Panc1 (cell line): ENCODE measurements around the gene SEC61B. TPM values are rescaled to one million over a fixed set of nuclear protein-coding genes. Genes with fewer than 3 reads are reported as not detected.

Source experiments
- ATAC-seq: fragments of 200-7000 bp; cut with Tn5 transposase; 2 replicates; pipeline ENCODE4 v1.9.1; 2020; ENCODE audit warnings: mild to moderate bottlenecking, moderate library complexity
- Bru-seq: library from RNA; stranded (reverse); fragments of 400-500 nt; gene quantifications from one replicate; lab custom pipeline; 2021; lab: Mats Ljungman, UMichigan
- BruChase-seq, 2 experiments: library from RNA; stranded (reverse); fragments of 400-500 nt; gene quantifications; one replicate each; lab custom pipeline; 2021; lab: Mats Ljungman, UMichigan
- BruUV-seq: library from RNA; stranded (reverse); fragments of 400-500 nt; replicated peaks from 2 replicates; lab custom pipeline; 2021; lab: Mats Ljungman, UMichigan
- CTCF ChIA-PET: fragments of 300-600 bp; sonication (Branson Sonifier 250); formaldehyde crosslinking; loops from one replicate; lab custom pipeline; 2022; ENCODE audit warnings: antibody characterized with exemption; lab: Charles Lee
- POLR2A ChIA-PET: fragments of 300-600 bp; sonication (Branson Sonifier 250); formaldehyde crosslinking; loops from one replicate; lab custom pipeline; 2022; ENCODE audit warnings: antibody characterized with exemption; lab: Charles Lee
- DNase-seq: peaks from one replicate; pipeline ENCODE4 v3.0.0-alpha.2; 2010; ENCODE audit warnings: low read depth, low spot score
- H3K27ac ChIP-seq: 2 replicates; pipeline ENCODE4 v1.5.1; 2011; ENCODE audit warnings: mild to moderate bottlenecking, low read length, inconsistent platforms
- H3K27me3 ChIP-seq: fragments of 200-500 bp; sonication (Bioruptor generic); 2 replicates; pipeline ENCODE4 v1.6.0; 2014; ENCODE audit warnings: low read length, inconsistent platforms; ENCODE audit not compliant: control insufficient read depth, insufficient read depth
- H3K36me3 ChIP-seq: fragments of 200-500 bp; sonication (Bioruptor generic); 2 replicates; pipeline ENCODE4 v1.5.1; 2014; ENCODE audit warnings: inconsistent platforms, mild to moderate bottlenecking, low read length, moderate library complexity; ENCODE audit not compliant: control insufficient read depth, insufficient read depth
- H3K4me1 ChIP-seq: 2 replicates; pipeline ENCODE4 v1.5.1; 2011; ENCODE audit warnings: inconsistent platforms, mild to moderate bottlenecking, low read length, moderate library complexity; ENCODE audit not compliant: control insufficient read depth, insufficient read depth
- H3K4me3 ChIP-seq, 2 experiments: 2 replicates each; pipeline ENCODE4 v1.5.1; 2011 to 2012; ENCODE audit warnings: low read depth in 2 of 2, low read length in 2 of 2, mild to moderate bottlenecking in 2 of 2, inconsistent platforms in 1 of 2, moderate library complexity in 1 of 2
- H3K9me3 ChIP-seq: fragments of 200-500 bp; sonication (Bioruptor generic); 2 replicates; pipeline ENCODE4 v1.5.1; 2014; ENCODE audit warnings: low read depth, mild to moderate bottlenecking, inconsistent platforms, low read length, moderate library complexity; ENCODE audit not compliant: control insufficient read depth, insufficient read depth
- POLR2AphosphoS5 ChIP-seq: IDR thresholded peaks from 2 replicates; pipeline ENCODE4 v1.6.1; 2012; ENCODE audit warnings: mild to moderate bottlenecking, low read depth, low read length, moderate library complexity
- SIN3A ChIP-seq: IDR thresholded peaks from 2 replicates; pipeline ENCODE4 v1.6.1; 2012; ENCODE audit warnings: low read depth, mild to moderate bottlenecking, low read length, moderate library complexity, borderline replicate concordance; ENCODE audit not compliant: insufficient read depth
- TCF7L2 ChIP-seq: IDR thresholded peaks from 2 replicates; pipeline ENCODE4 v1.6.1; 2011; ENCODE audit warnings: mild to moderate bottlenecking, low read depth, low read length, inconsistent platforms
- in situ Hi-C: cut with HindIII; loops from 2 replicates; pipeline ENCODE4 v1.10.0; 2016; ENCODE audit warnings: low sequenced_read_pairs, low pct_unique_long_range_greater_than_20kb
- intact Hi-C: fragments of 100-400 bp; cut with micrococcal nuclease; formaldehyde crosslinking; loops from one replicate; pipeline ENCODE4 v1.10.0; 2022; ENCODE audit not compliant: unreplicated experiment
- long read RNA-seq: library from polyadenylated mRNA; unstranded; transcript quantifications from one replicate; pipeline ENCODE4 v2.0.0, GENCODE V29; 2021; ENCODE audit not compliant: unreplicated experiment
- polyA plus RNA-seq: library from polyadenylated mRNA; unstranded; fragments of >200 nt; gene quantifications from one replicate; pipeline ENCODE4 v1.2.1, GENCODE V29; 2012; ENCODE audit warnings: missing spikeins; ENCODE audit not compliant: insufficient read length
- total RNA-seq: library from RNA; stranded (reverse); gene quantifications from one replicate; pipeline ENCODE4 v1.2.1, GENCODE V29; 2021; ENCODE audit not compliant: unreplicated experiment
- TF ChIP-seq, protein P1 (sequence below), 2 experiments: IDR thresholded peaks; 2 replicates each; pipeline ENCODE4 v1.6.1; 2011 to 2012; ENCODE audit warnings: low read depth in 2 of 2, control low read depth in 1 of 2, low read length in 1 of 2, mild to moderate bottlenecking in 1 of 2, moderate library complexity in 1 of 2; ENCODE audit not compliant: insufficient read depth in 1 of 2
- TF ChIP-seq, protein P2 (sequence below): fragments of 450-650 bp; IDR thresholded peaks from 2 replicates; pipeline ENCODE4 v1.5.1; 2017; ENCODE audit warnings: mild to moderate bottlenecking

Gene SEC61B
- 90.4 TPM for total RNA-seq
- 138 TPM for polyA plus RNA-seq
- Bru-seq, nascent RNA, result percentile 89 among the genes with signal in this experiment
- BruChase-seq, experiment 1, labeled RNA remaining after a 2-hour chase, result percentile 74 among the genes with signal in this experiment
- percentile 82 among the genes with signal in this experiment for BruChase-seq, experiment 2, labeled RNA remaining after a 6-hour chase
- long read RNA-seq, transcript SEC61B-201 (4 exons, 545 nt), result major isoform, 62 of 76 reads
- long read RNA-seq, partial matches to known transcripts, result 7 of 76 reads
- long read RNA-seq, other reads (novel, unspliced or antisense), result 7 of 76 reads

GRCh38 chr9:99221621-99222415 lies at the start of gene SEC61B, which contains the start of gene ALG2:
SEC61B (plus strand) TSS chr9:99222282; CDS start chr9:99222364, 82 bp downstream.
ALG2 (minus strand) TSS chr9:99221942; CDS start chr9:99221894, 48 bp downstream.
- intact Hi-C loops (no loop called here), in situ Hi-C loops (no loop called here)
- H3K4me1 ChIP-seq, result peaks cover 3% of the 10 kb centered on the region; the same call in 1 of the 2 replicates
- TF ChIP-seq TCF7L2, result no peak
- TF ChIP-seq, protein P1, sequence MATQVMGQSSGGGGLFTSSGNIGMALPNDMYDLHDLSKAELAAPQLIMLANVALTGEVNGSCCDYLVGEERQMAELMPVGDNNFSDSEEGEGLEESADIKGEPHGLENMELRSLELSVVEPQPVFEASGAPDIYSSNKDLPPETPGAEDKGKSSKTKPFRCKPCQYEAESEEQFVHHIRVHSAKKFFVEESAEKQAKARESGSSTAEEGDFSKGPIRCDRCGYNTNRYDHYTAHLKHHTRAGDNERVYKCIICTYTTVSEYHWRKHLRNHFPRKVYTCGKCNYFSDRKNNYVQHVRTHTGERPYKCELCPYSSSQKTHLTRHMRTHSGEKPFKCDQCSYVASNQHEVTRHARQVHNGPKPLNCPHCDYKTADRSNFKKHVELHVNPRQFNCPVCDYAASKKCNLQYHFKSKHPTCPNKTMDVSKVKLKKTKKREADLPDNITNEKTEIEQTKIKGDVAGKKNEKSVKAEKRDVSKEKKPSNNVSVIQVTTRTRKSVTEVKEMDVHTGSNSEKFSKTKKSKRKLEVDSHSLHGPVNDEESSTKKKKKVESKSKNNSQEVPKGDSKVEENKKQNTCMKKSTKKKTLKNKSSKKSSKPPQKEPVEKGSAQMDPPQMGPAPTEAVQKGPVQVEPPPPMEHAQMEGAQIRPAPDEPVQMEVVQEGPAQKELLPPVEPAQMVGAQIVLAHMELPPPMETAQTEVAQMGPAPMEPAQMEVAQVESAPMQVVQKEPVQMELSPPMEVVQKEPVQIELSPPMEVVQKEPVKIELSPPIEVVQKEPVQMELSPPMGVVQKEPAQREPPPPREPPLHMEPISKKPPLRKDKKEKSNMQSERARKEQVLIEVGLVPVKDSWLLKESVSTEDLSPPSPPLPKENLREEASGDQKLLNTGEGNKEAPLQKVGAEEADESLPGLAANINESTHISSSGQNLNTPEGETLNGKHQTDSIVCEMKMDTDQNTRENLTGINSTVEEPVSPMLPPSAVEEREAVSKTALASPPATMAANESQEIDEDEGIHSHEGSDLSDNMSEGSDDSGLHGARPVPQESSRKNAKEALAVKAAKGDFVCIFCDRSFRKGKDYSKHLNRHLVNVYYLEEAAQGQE (IDR thresholded peaks at IDR 0.05; ENCODE audit: insufficient read depth in 1 of 2, low read depth in 2 of 2, low read length in 1 of 2), result peak in 1 of 2 experiments; percentile 33; a peak in 1 of 4 replicates
- TF ChIP-seq, protein P2, sequence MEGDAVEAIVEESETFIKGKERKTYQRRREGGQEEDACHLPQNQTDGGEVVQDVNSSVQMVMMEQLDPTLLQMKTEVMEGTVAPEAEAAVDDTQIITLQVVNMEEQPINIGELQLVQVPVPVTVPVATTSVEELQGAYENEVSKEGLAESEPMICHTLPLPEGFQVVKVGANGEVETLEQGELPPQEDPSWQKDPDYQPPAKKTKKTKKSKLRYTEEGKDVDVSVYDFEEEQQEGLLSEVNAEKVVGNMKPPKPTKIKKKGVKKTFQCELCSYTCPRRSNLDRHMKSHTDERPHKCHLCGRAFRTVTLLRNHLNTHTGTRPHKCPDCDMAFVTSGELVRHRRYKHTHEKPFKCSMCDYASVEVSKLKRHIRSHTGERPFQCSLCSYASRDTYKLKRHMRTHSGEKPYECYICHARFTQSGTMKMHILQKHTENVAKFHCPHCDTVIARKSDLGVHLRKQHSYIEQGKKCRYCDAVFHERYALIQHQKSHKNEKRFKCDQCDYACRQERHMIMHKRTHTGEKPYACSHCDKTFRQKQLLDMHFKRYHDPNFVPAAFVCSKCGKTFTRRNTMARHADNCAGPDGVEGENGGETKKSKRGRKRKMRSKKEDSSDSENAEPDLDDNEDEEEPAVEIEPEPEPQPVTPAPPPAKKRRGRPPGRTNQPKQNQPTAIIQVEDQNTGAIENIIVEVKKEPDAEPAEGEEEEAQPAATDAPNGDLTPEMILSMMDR, result no peak
- TF ChIP-seq SIN3A, result 0 out of 2 replicates have a peak, but pooled peaks have one; percentile 2
- peak; percentile 79 for TF ChIP-seq POLR2AphosphoS5
- H3K27ac ChIP-seq, result peak within 1 kb of the TSS; percentile 95
- H3K27me3 ChIP-seq, result no peaks in the 10 kb centered on the region
- ChIA-PET POLR2A (no interaction called here), CTCF (no interaction called here)
- peak; percentile 84 for DNase-seq
- BruUV-seq, result no TSS peak
- peak within 1 kb of the TSS; percentile 94 to 99 for H3K4me3 ChIP-seq
- H3K9me3 ChIP-seq, result no peaks in the 10 kb centered on the region
- H3K36me3 ChIP-seq, result peaks cover 16% of the 10 kb centered on the region
- peak; percentile 99 for ATAC-seq

GRCh38 chr9:99173570-99174504 lies 48.2 kb upstream of the SEC61B start:
- no peak for DNase-seq
- Histone ChIP-seq H3K36me3 (no peaks in the 10 kb centered on the region), H3K27me3 (no peaks in the 10 kb centered on the region), H3K4me1 (no peaks in the 10 kb centered on the region; the same call in 1 of the 2 replicates), H3K9me3 (no peaks in the 10 kb centered on the region), H3K27ac (no peak overlapping the region), H3K4me3 (no peak overlapping the region)
- no TSS peak for BruUV-seq
- no peak for ATAC-seq
- no peak for TF ChIP-seq TCF7L2
- no peak for TF ChIP-seq SIN3A
- TF ChIP-seq, protein P1 (IDR thresholded peaks at IDR 0.05; ENCODE audit: insufficient read depth in 1 of 2, low read depth in 2 of 2, low read length in 1 of 2), result no peak
- no peak for TF ChIP-seq POLR2AphosphoS5
- CTCF ChIA-PET, result no interaction called here
- POLR2A ChIA-PET, result interaction anchor here (0.6 kb wide), 1 partner anchor 651 kb away, joined by 7 read pairs; no protein-coding TSS in a partner anchor
- intact Hi-C loops, result no loop called here
- in situ Hi-C loops, result no loop called here
